NOMO-1 (cell line): ENCODE data around the gene HYPK.
"Not testable (repeated sequence)": the region's sequence is repeated elsewhere in the genome, so short reads cannot be mapped to it uniquely, and the experiment has no call there.

Source experiments
- DNase-seq, 2 experiments: peaks; one replicate each; lab custom pipeline; 2025; ENCODE audit not compliant: unreplicated experiment in 2 of 2; lab: John Stamatoyannopoulos, UW

HYPK gene

DNA sequence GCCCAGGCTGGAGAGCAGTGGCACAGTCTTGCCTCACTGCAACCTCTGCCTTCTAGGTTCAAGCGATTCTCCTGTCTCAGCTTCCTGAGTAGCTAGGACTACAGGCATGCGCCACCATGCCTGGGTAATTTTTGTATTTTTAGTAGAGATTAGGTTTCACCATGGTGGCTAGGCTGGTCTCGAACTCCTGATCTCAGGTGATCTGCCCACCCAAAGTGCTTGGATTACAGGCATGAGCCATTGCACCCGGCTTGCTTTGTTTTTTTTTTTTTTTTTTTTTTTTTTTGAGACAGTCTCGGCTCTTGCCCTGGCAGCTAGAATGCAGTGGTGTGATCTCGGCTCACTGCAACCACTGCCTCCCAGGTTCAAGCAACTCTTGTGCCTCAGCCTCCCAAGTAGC, 32.1 kb downstream of the HYPK start:
- DNase-seq, result not testable (repeated sequence)

DNA sequence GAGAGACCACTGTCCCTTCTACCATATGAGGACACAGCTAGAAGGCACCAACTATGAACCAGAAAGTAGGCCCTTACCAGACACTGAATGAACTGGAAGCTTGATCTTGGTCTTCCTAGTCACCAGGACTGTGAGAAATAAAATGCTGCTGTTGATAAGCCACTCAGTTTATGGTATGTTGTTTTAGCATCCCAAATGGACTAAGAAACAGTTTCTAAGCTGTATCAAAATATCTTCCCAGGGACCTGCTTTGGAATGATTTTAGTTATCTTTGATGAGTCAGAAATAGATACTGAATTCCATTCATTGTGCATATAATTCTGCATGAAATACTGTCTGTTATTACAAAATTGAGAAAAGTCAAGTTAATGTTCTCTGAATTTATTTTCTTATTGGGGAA, 45.0 kb downstream of the HYPK start:
- no peak for DNase-seq

DNA sequence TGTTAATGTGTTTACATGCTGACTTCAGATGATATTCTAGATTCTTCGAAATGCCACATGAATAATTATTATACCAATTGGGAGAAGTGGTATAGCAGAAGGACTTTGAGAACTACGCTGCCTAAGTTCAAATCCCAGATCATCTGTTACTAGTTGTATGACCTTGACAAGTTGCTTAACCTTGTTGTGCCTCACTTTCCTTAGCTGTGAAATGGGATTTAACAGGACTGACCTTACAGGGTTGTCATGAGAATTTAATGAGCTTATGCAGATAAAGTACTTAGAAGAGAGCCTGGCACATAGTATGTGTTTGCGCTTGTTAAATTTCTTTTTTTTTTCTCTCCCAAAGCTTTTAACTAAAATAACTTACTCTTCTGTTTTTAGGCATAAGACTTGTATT, 50.9 kb downstream of the HYPK start:
- DNase-seq, result no peak

DNA sequence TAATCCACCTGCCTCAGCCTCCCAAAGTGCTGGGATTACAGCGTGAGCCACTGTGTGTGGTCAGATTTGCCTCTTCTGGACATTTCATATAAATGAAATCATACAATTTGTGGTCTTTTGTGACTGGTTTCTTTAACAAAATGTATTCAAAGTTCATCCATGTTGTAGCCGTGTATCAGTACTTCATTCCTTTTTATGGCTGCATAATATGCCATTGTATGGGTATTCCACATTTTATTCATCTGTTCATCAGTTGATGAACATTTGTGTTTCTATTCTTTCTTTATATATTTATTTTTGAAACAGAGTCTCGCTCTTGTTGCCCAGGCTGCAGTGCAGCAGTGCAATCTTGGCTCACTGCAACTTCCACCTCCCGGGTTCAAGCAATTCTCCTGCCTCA, 52.2 kb downstream of the HYPK start:
- no peak for DNase-seq
